AG09309 (cell line): Measurements from ENCODE around the gene GALNT18.

ENCODE experiments used
- DNase-seq: peaks from one replicate; pipeline ENCODE4 v3.0.0-alpha.2; 2010; ENCODE audit warnings: low read depth
- H3K4me3 ChIP-seq: 2 replicates; pipeline ENCODE4 v1.5.1; 2011; ENCODE audit warnings: mild to moderate bottlenecking, low read depth, low read length, moderate library complexity; ENCODE audit not compliant: control insufficient read depth
- TF ChIP-seq, protein P1 (sequence below): IDR thresholded peaks from 2 replicates; pipeline ENCODE4 v1.5.1; 2011; ENCODE audit warnings: mild to moderate bottlenecking, low read depth, low read length, inconsistent platforms; ENCODE audit not compliant: insufficient read depth, control insufficient read depth; ENCODE audit errors: missing control alignments

Gene GALNT18

GRCh38 chr11:11486423-11486822 lies 135.4 kb downstream of the GALNT18 start:
- TF ChIP-seq, protein P1, sequence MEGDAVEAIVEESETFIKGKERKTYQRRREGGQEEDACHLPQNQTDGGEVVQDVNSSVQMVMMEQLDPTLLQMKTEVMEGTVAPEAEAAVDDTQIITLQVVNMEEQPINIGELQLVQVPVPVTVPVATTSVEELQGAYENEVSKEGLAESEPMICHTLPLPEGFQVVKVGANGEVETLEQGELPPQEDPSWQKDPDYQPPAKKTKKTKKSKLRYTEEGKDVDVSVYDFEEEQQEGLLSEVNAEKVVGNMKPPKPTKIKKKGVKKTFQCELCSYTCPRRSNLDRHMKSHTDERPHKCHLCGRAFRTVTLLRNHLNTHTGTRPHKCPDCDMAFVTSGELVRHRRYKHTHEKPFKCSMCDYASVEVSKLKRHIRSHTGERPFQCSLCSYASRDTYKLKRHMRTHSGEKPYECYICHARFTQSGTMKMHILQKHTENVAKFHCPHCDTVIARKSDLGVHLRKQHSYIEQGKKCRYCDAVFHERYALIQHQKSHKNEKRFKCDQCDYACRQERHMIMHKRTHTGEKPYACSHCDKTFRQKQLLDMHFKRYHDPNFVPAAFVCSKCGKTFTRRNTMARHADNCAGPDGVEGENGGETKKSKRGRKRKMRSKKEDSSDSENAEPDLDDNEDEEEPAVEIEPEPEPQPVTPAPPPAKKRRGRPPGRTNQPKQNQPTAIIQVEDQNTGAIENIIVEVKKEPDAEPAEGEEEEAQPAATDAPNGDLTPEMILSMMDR: no peak
- DNase-seq: no peak
- H3K4me3 ChIP-seq: no peak overlapping the region

DNA sequence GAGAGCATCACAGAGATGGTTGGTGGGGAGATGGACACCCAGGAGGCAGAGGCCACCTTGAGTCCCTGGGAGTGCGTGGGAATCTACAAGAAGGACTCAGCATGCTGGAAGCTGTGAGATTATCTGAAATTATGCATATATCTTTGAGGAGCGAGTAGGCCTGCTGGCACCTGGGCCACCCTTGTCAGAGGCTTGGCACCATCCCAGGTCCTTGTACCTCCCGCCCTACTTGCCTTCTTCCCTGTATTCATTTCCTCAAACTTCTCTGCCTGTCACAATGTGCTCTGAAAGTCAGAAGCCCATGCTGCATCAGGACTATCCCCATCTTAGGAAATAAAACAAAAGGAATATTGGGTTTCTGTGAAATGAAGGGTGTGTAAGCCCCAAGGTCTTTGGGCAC lies 135.8 kb downstream of the GALNT18 start:
- DNase-seq: no peak
- TF ChIP-seq, protein P1: no peak
- H3K4me3 ChIP-seq: no peak overlapping the region

- H3K4me3 ChIP-seq: no peak overlapping the region
- TF ChIP-seq, protein P1: no peak
- no peak for DNase-seq
These were observed 138.2 kb downstream of the GALNT18 start for GRCh38 chr11:11483627-11484026.

- no peak for DNase-seq
- no peak overlapping the region for H3K4me3 ChIP-seq
- TF ChIP-seq, protein P1: no peak
These were observed 139.1 kb downstream of the GALNT18 start for GRCh38 chr11:11482730-11483129.

DNA sequence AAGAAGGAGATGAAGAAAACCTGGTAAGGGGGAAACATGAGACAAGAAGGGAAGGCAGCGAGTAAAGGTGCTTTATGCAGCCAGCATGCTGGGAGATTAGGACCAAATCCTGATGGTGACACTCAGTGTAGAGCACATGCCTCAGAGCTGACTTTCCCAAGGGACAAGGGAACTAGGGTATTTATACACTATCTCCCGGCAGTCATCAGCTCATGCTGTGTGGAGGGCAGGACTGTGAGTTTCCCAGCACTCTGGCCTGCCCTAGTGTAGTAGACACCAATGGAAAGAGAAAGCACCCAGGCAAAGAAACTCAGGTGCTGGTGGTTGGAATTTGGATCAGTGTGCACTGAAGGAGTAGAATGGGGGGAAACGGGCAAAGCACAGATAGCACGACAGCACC lies 140.4 kb downstream of the GALNT18 start:
- TF ChIP-seq, protein P1: no peak
- DNase-seq: no peak

GRCh38 chr11:11480971-11481370 lies 140.8 kb downstream of the GALNT18 start:
- no peak overlapping the region for H3K4me3 ChIP-seq
- DNase-seq: no peak
- TF ChIP-seq, protein P1: no peak

More for the DNA sequence above, 140.4 kb downstream of the GALNT18 start:
- no peak overlapping the region for H3K4me3 ChIP-seq

- H3K4me3 ChIP-seq: no peak overlapping the region
- no peak for DNase-seq
- TF ChIP-seq, protein P1: no peak
These were observed 143.1 kb downstream of the GALNT18 start for GRCh38 chr11:11478687-11479086.
